Neural cell (in vitro differentiated cells): ENCODE measurements around the gene MAPT. TPM values are rescaled to one million over a fixed set of nuclear protein-coding genes. Genes with fewer than 3 reads are reported as not detected.

Experiments used
- H2AFZ ChIP-seq: fragments of 200-600, 300-800 bp; sonication (generic), shearing (Covaris generic); 2 replicates; pipeline ENCODE4 v1.6.0; 2014; ENCODE audit warnings: low read depth, mild to moderate bottlenecking, antibody characterized with exemption, low read length, moderate library complexity
- H3F3A ChIP-seq: fragments of 200-600 bp; shearing (Covaris generic); 2 replicates; pipeline ENCODE4 v1.6.1; 2016; ENCODE audit warnings: mild to moderate bottlenecking, moderate library complexity, mixed read lengths, antibody characterized with exemption, low read length; ENCODE audit not compliant: insufficient read depth, poor library complexity, severe bottlenecking
- H3K27ac ChIP-seq: fragments of 200-600, 300-800 bp; sonication (generic), shearing (Covaris generic); 2 replicates; pipeline ENCODE4 v1.5.1; 2014; ENCODE audit warnings: mild to moderate bottlenecking, low read length, moderate library complexity
- H3K27me3 ChIP-seq: fragments of 300-800, 200-600 bp; sonication (generic), shearing (Covaris generic); 2 replicates; pipeline ENCODE4 v1.6.0; 2014; ENCODE audit warnings: mild to moderate bottlenecking, low read depth, low read length, moderate library complexity; ENCODE audit not compliant: insufficient read depth
- H3K36me3 ChIP-seq: fragments of 300-800, 200-600 bp; sonication (generic), shearing (Covaris generic); 2 replicates; pipeline ENCODE4 v1.5.1; 2014; ENCODE audit warnings: mild to moderate bottlenecking, antibody characterized with exemption, low read length, moderate library complexity; ENCODE audit not compliant: insufficient read depth
- H3K4me2 ChIP-seq: fragments of 300-800, 200-600 bp; sonication (generic), shearing (Covaris generic); 2 replicates; pipeline ENCODE4 v1.6.0; 2014; ENCODE audit warnings: mild to moderate bottlenecking, low read length
- H3K4me3 ChIP-seq: fragments of 300-800, 200-600 bp; sonication (generic), shearing (Covaris generic); 2 replicates; pipeline ENCODE4 v1.5.1; 2014; ENCODE audit warnings: mild to moderate bottlenecking, low read length, moderate library complexity
- H3K79me2 ChIP-seq: fragments of 200-600 bp; shearing (Covaris generic); replicated peaks from 2 replicates; pipeline ENCODE4 v1.6.0; 2014; ENCODE audit warnings: mild to moderate bottlenecking, low read length, moderate library complexity; ENCODE audit not compliant: insufficient read depth
- H3K9ac ChIP-seq: fragments of 300-800, 200-600 bp; sonication (generic), shearing (Covaris generic); 2 replicates; pipeline ENCODE4 v1.6.1; 2016; ENCODE audit warnings: mild to moderate bottlenecking, low read length, mixed read lengths
- H3K9me2 ChIP-seq: fragments of 200-600 bp; shearing (Covaris generic); 2 replicates; pipeline ENCODE4 v1.6.1; 2016; ENCODE audit warnings: mild to moderate bottlenecking, low read length, mixed read lengths; ENCODE audit not compliant: insufficient read depth
- H3K9me3 ChIP-seq: fragments of 200-600, 300-800 bp; sonication (generic), shearing (Covaris generic); 2 replicates; pipeline ENCODE4 v1.6.1; 2016; ENCODE audit warnings: mild to moderate bottlenecking, mixed run types, low read length, moderate library complexity, mixed read lengths
- H4K20me1 ChIP-seq: fragments of 200-600 bp; shearing (Covaris generic); 2 replicates; pipeline ENCODE4 v1.6.1; 2016; ENCODE audit warnings: mild to moderate bottlenecking, mixed run types; ENCODE audit not compliant: insufficient read depth
- EP300 ChIP-seq: fragments of 450-650 bp; conservative IDR thresholded peaks from 2 replicates; pipeline ENCODE4 v1.6.1; 2014; ENCODE audit warnings: antibody characterized with exemption, mild to moderate bottlenecking, moderate library complexity; ENCODE audit not compliant: poor library complexity, severe bottlenecking
- EZH2 ChIP-seq: fragments of 200-600, 300-800 bp; shearing (Covaris generic), sonication (generic); IDR thresholded peaks from 2 replicates; pipeline ENCODE4 v1.6.1; 2014; ENCODE audit warnings: antibody characterized with exemption, low read length, borderline replicate concordance, mild to moderate bottlenecking; ENCODE audit not compliant: insufficient read depth, poor library complexity, severe bottlenecking
- MXI1 ChIP-seq: fragments of 450-650 bp; conservative IDR thresholded peaks from 2 replicates; pipeline ENCODE4 v1.6.1; 2014; ENCODE audit warnings: antibody characterized with exemption, mild to moderate bottlenecking; ENCODE audit not compliant: poor library complexity, severe bottlenecking
- POLR2AphosphoS5 ChIP-seq: IDR thresholded peaks from 2 replicates; pipeline ENCODE4 v1.6.1; 2012
- RAD21 ChIP-seq: fragments of 450-650 bp; conservative IDR thresholded peaks from 2 replicates; pipeline ENCODE4 v1.6.1; 2014; ENCODE audit warnings: antibody characterized with exemption, mild to moderate bottlenecking, moderate library complexity
- SMC3 ChIP-seq: fragments of 450-650 bp; conservative IDR thresholded peaks from 2 replicates; pipeline ENCODE4 v1.6.1; 2014; ENCODE audit warnings: antibody characterized with exemption, mild to moderate bottlenecking, moderate library complexity; ENCODE audit not compliant: poor library complexity
- TAF1 ChIP-seq: IDR thresholded peaks from 2 replicates; pipeline ENCODE4 v1.6.1; 2012; ENCODE audit warnings: low read depth
- polyA plus RNA-seq: library from polyadenylated mRNA; depleted of rRNA; stranded (reverse); fragments of >200 nt; gene quantifications from 2 replicates; pipeline ENCODE4 v1.2.3, GENCODE V29; 2014
- TF ChIP-seq, protein P1 (sequence below): IDR thresholded peaks from 2 replicates; pipeline ENCODE4 v1.6.1; 2012; ENCODE audit warnings: borderline replicate concordance
- TF ChIP-seq, protein P2 (sequence below): fragments of 450-650 bp; IDR thresholded peaks from 2 replicates; pipeline ENCODE4 v1.5.1; 2014; ENCODE audit warnings: antibody characterized with exemption, mild to moderate bottlenecking, moderate library complexity; ENCODE audit not compliant: poor library complexity, severe bottlenecking

MAPT gene
- polyA plus RNA-seq, 1 donor from 2014 or later = 94.5 TPM

DNA sequence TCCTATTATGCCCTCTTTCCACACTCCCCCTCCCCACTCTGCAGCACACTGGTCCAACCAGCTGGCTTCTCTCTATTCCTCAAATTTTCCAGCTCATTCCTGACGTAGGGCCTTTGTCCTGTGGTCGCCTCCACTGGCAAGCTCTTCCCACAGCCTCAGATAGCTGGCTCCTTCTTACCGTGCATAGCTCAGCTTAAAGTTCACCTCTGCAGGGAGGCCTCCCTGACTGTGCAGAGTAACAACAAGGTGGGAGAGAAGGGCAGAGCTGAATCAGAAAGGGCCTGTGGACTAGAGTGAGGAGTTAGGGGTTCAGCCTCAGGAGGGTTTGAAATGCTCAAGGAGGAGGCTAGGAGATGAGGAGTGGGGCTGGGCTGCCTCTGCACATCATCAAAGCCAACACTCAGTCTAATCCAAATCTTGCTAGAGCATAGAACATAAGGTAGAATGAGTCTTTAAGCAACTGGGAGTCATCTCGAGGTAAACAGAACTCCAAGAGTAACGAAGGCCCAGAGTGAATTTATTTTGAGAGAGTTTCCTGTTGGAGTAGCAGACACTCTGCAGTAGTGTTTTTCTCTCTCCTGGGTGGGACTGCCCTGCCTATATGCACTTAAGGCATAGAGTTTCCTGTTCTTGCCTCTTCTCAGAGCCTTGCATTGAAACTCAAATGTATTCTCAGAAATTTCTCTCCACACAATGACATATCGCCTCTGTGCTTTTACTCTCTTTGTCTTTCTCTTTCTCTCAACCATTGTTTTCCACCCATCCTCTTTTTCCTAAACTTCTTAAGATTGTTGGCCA, 30.3 kb upstream of the MAPT start:
- Histone ChIP-seq H3K79me2 (no peaks in the 10 kb centered on the region), H3F3A (no peaks in the 10 kb centered on the region), H4K20me1 (no peaks in the 10 kb centered on the region), H3K4me3 (no peak overlapping the region), H3K9me2 (no peaks in the 10 kb centered on the region), H3K9ac (no peak overlapping the region), H2AFZ (no peak overlapping the region), H3K4me2 (no peak overlapping the region), H3K36me3 (no peaks in the 10 kb centered on the region), H3K27me3 (no peaks in the 10 kb centered on the region), H3K27ac (no peak overlapping the region), H3K9me3 (no peaks in the 10 kb centered on the region)
- no peak for TF ChIP-seq RAD21
- TF ChIP-seq, protein P1, sequence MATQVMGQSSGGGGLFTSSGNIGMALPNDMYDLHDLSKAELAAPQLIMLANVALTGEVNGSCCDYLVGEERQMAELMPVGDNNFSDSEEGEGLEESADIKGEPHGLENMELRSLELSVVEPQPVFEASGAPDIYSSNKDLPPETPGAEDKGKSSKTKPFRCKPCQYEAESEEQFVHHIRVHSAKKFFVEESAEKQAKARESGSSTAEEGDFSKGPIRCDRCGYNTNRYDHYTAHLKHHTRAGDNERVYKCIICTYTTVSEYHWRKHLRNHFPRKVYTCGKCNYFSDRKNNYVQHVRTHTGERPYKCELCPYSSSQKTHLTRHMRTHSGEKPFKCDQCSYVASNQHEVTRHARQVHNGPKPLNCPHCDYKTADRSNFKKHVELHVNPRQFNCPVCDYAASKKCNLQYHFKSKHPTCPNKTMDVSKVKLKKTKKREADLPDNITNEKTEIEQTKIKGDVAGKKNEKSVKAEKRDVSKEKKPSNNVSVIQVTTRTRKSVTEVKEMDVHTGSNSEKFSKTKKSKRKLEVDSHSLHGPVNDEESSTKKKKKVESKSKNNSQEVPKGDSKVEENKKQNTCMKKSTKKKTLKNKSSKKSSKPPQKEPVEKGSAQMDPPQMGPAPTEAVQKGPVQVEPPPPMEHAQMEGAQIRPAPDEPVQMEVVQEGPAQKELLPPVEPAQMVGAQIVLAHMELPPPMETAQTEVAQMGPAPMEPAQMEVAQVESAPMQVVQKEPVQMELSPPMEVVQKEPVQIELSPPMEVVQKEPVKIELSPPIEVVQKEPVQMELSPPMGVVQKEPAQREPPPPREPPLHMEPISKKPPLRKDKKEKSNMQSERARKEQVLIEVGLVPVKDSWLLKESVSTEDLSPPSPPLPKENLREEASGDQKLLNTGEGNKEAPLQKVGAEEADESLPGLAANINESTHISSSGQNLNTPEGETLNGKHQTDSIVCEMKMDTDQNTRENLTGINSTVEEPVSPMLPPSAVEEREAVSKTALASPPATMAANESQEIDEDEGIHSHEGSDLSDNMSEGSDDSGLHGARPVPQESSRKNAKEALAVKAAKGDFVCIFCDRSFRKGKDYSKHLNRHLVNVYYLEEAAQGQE = no peak
- no peak for TF ChIP-seq TAF1
- no peak for TF ChIP-seq EP300
- no peak for TF ChIP-seq POLR2AphosphoS5
- no peak for TF ChIP-seq SMC3
- TF ChIP-seq, protein P2, sequence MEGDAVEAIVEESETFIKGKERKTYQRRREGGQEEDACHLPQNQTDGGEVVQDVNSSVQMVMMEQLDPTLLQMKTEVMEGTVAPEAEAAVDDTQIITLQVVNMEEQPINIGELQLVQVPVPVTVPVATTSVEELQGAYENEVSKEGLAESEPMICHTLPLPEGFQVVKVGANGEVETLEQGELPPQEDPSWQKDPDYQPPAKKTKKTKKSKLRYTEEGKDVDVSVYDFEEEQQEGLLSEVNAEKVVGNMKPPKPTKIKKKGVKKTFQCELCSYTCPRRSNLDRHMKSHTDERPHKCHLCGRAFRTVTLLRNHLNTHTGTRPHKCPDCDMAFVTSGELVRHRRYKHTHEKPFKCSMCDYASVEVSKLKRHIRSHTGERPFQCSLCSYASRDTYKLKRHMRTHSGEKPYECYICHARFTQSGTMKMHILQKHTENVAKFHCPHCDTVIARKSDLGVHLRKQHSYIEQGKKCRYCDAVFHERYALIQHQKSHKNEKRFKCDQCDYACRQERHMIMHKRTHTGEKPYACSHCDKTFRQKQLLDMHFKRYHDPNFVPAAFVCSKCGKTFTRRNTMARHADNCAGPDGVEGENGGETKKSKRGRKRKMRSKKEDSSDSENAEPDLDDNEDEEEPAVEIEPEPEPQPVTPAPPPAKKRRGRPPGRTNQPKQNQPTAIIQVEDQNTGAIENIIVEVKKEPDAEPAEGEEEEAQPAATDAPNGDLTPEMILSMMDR = no peak
- TF ChIP-seq EZH2 = no peak

DNA sequence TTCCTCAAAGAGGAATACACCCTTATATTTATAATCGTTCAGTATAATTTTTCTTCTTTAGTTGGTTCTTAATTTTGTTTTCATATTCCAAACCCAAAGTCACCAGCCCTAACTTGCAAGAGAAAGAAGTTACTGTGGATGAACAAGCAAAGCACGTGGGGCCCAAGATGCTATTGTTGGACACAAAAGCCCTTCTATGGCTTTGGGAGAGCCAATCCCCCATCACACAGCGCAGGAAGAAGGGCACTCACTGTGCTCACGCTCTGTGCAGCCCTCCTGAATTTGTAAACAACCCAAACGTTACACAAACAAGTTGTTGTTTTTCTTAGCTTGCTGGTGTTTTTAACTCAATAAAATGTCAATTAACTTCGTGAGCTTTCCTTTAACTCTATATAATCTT, 27.2 kb upstream of the MAPT start:
- no peaks in the 10 kb centered on the region for H3K79me2 ChIP-seq
- no peak overlapping the region for H3K4me2 ChIP-seq
- no peaks in the 10 kb centered on the region for H3K9me3 ChIP-seq
- no peak overlapping the region for H2AFZ ChIP-seq
- H3K27me3 ChIP-seq = no peaks in the 10 kb centered on the region
- H3K9ac ChIP-seq = no peak overlapping the region
- H3K4me3 ChIP-seq = no peak overlapping the region
- H4K20me1 ChIP-seq = no peaks in the 10 kb centered on the region
- TF ChIP-seq EP300 (no peak), SMC3 (no peak), POLR2AphosphoS5 (no peak), EZH2 (no peak), MXI1 (no peak), RAD21 (no peak), TAF1 (no peak)
- TF ChIP-seq, protein P2 = no peak
- TF ChIP-seq, protein P1 = no peak
- no peaks in the 10 kb centered on the region for H3K36me3 ChIP-seq
- no peaks in the 10 kb centered on the region for H3F3A ChIP-seq
- no peaks in the 10 kb centered on the region for H3K9me2 ChIP-seq
- H3K27ac ChIP-seq = no peak overlapping the region
